ENCODE results near the gene C12orf76. TPM values are rescaled to one million over a fixed set of nuclear protein-coding genes. Genes with fewer than 3 reads are reported as not detected.
"Not testable (repeated sequence)": the region's sequence is repeated elsewhere in the genome, so short reads cannot be mapped to it uniquely, and the experiment has no call there.

Gene C12orf76
- total RNA-seq, 1 donor from 2014 or later = 25.2 TPM

GRCh38 chr12:110056643-110057042, 8.3 kb upstream of the C12orf76 start:
- Mint-ChIP-seq H3K4me3 (ENCODE audit: low read depth) (peak overlapping the region; percentile 17), H3K4me1 (ENCODE audit: low read depth) (peaks cover 52% of the 10 kb centered on the region), H3K27ac (peak overlapping the region; percentile 95), H3K36me3 (ENCODE audit: low read depth) (peaks cover 58% of the 10 kb centered on the region), H3K9me3 (peaks cover 16% of the 10 kb centered on the region)
- DNase-seq (ENCODE audit: low spot score); H3K27me3 Mint-ChIP-seq (ENCODE audit: low read depth): not testable (repeated sequence)
- intact Hi-C loops (cut with micrococcal nuclease) = loop anchor here (1.0 to 5.0 kb wide), 2 partner anchors 23 to 79 kb away; no protein-coding TSS in a partner anchor

GRCh38 chr12:110055375-110056352, 7.3 kb upstream of the C12orf76 start:
- intact Hi-C loops (cut with micrococcal nuclease) = loop anchor here (1.0 to 5.0 kb wide), 3 partner anchors 24 to 78 kb away; no protein-coding TSS in a partner anchor

DNA sequence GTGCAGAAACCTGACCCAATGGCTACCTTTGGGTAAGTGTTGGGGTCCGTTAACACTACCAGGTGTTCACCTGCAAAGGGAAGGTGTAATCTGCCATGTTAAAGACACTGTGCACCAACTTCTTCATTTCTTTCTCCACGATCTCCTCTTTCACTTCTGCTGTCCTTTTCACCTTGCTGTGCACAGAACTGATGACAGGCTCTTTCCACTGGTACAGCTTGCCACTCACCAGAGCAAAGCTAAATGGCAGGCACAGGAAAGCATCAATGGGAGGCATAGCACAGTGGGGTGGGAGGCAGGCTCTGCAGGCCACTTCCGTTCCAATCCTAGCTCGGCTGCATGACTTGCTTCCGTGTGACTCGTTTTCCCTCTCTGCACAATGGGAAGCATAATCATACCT, 2.6 kb upstream of the C12orf76 start:
- Mint-ChIP-seq H3K4me3 (ENCODE audit: low read depth) (no peak overlapping the region), H3K36me3 (ENCODE audit: low read depth) (peaks cover 26% of the 10 kb centered on the region), H3K4me1 (ENCODE audit: low read depth) (peaks cover 44% of the 10 kb centered on the region), H3K9me3 (no peaks in the 10 kb centered on the region), H3K27ac (no peak overlapping the region), H3K27me3 (ENCODE audit: low read depth) (no peaks in the 10 kb centered on the region)
- intact Hi-C loops (cut with micrococcal nuclease) = no loop called here
- DNase-seq (ENCODE audit: low spot score) = no peak

More at GRCh38 chr12:110055375-110056352, 7.3 kb upstream of the C12orf76 start:
- Mint-ChIP-seq H3K27ac (peak overlapping the region; percentile 95), H3K36me3 (ENCODE audit: low read depth) (peaks cover 53% of the 10 kb centered on the region), H3K4me1 (ENCODE audit: low read depth) (peaks cover 49% of the 10 kb centered on the region), H3K9me3 (peaks cover 16% of the 10 kb centered on the region)
- H3K27me3 Mint-ChIP-seq (ENCODE audit: low read depth); H3K4me3 Mint-ChIP-seq (ENCODE audit: low read depth); DNase-seq (ENCODE audit: low spot score): not testable (repeated sequence)

GRCh38 chr12:110049666-110050065, 1.3 kb upstream of the C12orf76 start:
- Mint-ChIP-seq H3K27ac (peak overlapping the region; percentile 96), H3K4me1 (ENCODE audit: low read depth) (peaks cover 36% of the 10 kb centered on the region), H3K36me3 (ENCODE audit: low read depth) (peaks cover 21% of the 10 kb centered on the region)
- intact Hi-C loops (cut with micrococcal nuclease) = loop anchor here (2.0 to 5.0 kb wide), 2 partner anchors 29 to 52 kb away; partner anchors contain the start of genes ANKRD13A and GIT2
- not testable (repeated sequence) for H3K4me3 Mint-ChIP-seq (ENCODE audit: low read depth); H3K27me3 Mint-ChIP-seq (ENCODE audit: low read depth); H3K9me3 Mint-ChIP-seq; DNase-seq (ENCODE audit: low spot score)

GRCh38 chr12:110049034-110049433, 712 bp upstream of the C12orf76 start:
- peaks cover 21% of the 10 kb centered on the region for H3K36me3 Mint-ChIP-seq (ENCODE audit: low read depth)
- not testable (repeated sequence) for H3K9me3 Mint-ChIP-seq; DNase-seq (ENCODE audit: low spot score); H3K27me3 Mint-ChIP-seq (ENCODE audit: low read depth)
- peak overlapping the region; percentile 96 for H3K27ac Mint-ChIP-seq
- H3K4me1 Mint-ChIP-seq (ENCODE audit: low read depth) = peaks cover 34% of the 10 kb centered on the region
- intact Hi-C loops (cut with micrococcal nuclease) = loop anchor here (2.0 to 5.0 kb wide), 2 partner anchors 30 to 52 kb away; partner anchors contain the start of genes ANKRD13A and GIT2
- H3K4me3 Mint-ChIP-seq (ENCODE audit: low read depth) = peak overlapping the region; percentile 89

GRCh38 chr12:110047297-110047940, 903 bp downstream of the C12orf76 start:
- peak overlapping the region; percentile 89 for H3K4me3 Mint-ChIP-seq (ENCODE audit: low read depth)
- no peak for DNase-seq (ENCODE audit: low spot score)
- peaks cover 42% of the 10 kb centered on the region for H3K4me1 Mint-ChIP-seq (ENCODE audit: low read depth)
- no peaks in the 10 kb centered on the region for H3K9me3 Mint-ChIP-seq
- H3K27ac Mint-ChIP-seq = peak overlapping the region; percentile 49
- H3K36me3 Mint-ChIP-seq (ENCODE audit: low read depth) = peaks cover 31% of the 10 kb centered on the region
- no peaks in the 10 kb centered on the region for H3K27me3 Mint-ChIP-seq (ENCODE audit: low read depth)
- intact Hi-C loops (cut with micrococcal nuclease) = loop anchor here (5.0 kb wide), 1 partner anchor 50 kb away; the partner anchor contains the start of genes ANKRD13A and GIT2

DNA sequence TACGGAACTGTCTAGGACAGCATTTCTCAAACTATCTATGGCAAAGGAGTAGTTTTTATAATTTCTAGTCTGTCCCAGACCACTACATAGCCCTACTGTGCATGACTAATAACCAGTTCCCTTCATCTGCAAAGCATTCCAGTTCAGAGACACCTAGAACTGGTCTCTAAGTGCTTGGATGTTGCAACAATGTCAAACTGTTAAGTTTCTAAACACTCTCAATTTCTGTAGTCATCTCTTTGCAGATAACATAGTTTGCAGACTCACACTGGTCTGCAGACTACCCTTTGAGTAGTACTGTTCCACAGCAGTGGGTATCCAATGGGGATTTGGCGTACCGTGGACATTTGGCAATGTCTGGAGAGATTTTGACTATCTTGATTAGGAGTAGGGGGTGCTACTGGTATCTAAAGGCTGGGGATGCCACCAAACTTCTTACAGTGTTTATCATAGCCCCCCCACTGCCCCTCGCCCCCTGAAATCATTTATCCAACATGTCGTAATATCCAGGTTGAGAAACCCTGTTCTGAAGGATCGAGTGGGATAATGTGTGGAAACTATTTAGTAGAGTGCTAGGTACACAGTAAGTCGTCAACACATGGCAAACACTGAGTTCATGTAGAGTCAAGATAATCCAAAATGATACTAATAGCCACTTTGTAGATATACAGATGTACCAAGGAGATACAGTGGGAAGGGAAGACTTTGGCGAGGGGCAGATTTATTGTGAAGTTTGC, 1.7 kb downstream of the C12orf76 start:
- intact Hi-C loops (cut with micrococcal nuclease) = loop anchor here (5.0 kb wide), 1 partner anchor 49 kb away; the partner anchor contains the start of genes ANKRD13A and GIT2
- Mint-ChIP-seq H3K9me3 (no peaks in the 10 kb centered on the region), H3K27ac (no peak overlapping the region), H3K27me3 (ENCODE audit: low read depth) (no peaks in the 10 kb centered on the region), H3K36me3 (ENCODE audit: low read depth) (peaks cover 39% of the 10 kb centered on the region), H3K4me1 (ENCODE audit: low read depth) (peaks cover 49% of the 10 kb centered on the region), H3K4me3 (ENCODE audit: low read depth) (peak overlapping the region; percentile 69)
- DNase-seq (ENCODE audit: low spot score) = no peak

DNA sequence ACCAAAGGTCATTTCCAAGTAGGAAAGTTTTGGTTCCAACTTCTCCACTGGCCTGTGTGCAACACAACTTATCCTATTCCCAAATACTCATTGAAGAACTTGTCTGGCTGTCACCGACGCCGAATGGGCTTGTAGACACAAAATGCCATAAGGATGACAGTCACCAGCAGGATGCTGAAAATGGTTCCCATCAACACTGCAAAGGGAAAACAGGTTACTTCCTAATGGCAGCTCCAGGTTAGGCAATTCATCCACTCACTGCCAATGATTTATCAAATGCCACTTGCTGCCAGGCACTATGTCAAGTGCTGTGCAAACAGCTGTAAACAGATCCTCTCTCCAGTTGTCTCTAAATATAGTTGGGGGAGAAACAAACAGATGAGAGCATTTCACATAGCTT, 6.1 kb downstream of the C12orf76 start:
- peaks cover 56% of the 10 kb centered on the region for H3K4me1 Mint-ChIP-seq (ENCODE audit: low read depth)
- no peaks in the 10 kb centered on the region for H3K9me3 Mint-ChIP-seq
- DNase-seq (ENCODE audit: low spot score) = no peak
- no peaks in the 10 kb centered on the region for H3K27me3 Mint-ChIP-seq (ENCODE audit: low read depth)
- H3K36me3 Mint-ChIP-seq (ENCODE audit: low read depth) = peaks cover 75% of the 10 kb centered on the region
- peak overlapping the region; percentile 83 for H3K27ac Mint-ChIP-seq
- intact Hi-C loops (cut with micrococcal nuclease) = no loop called here
- H3K4me3 Mint-ChIP-seq (ENCODE audit: low read depth) = no peak overlapping the region

DNA sequence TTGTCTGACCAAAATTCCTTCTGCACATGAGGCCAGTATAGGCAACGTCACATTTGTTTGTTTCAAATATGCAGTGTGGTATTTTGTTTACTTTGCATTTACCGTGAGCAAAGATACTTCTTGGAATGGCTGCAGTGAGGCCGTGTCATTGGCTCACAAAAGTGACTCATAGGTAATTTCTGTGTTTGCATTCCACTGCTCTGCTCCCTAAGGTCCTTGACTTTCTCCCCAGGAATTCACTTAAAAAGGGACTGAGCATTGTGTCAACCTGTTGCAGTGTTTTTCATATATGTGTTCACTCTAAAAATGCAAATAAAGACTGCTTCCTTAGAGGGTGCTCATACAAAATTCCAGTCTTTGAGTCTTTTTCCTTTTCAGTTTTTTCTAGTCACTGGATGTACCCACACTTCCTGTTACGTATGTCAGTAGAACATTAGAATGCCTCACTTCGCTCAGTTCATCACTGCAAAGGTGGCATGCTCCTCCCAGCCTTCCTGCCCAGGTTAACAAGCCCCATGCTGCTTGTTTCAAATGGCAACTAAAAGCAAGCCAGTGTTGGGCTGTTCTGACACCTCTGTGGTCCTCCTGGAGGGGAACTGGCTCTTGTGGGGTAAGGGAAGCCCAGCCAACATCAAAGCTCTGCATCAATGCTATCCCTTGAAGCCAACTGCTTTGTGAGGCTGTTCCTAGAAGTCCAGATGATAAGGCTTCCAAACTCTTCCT, 9.1 kb downstream of the C12orf76 start:
- H3K4me3 Mint-ChIP-seq (ENCODE audit: low read depth) = no peak overlapping the region
- H3K36me3 Mint-ChIP-seq (ENCODE audit: low read depth) = peaks cover 82% of the 10 kb centered on the region
- no peak for DNase-seq (ENCODE audit: low spot score)
- H3K9me3 Mint-ChIP-seq = no peaks in the 10 kb centered on the region
- peak overlapping the region; percentile 92 for H3K27ac Mint-ChIP-seq
- peaks cover 49% of the 10 kb centered on the region for H3K4me1 Mint-ChIP-seq (ENCODE audit: low read depth)
- H3K27me3 Mint-ChIP-seq (ENCODE audit: low read depth) = no peaks in the 10 kb centered on the region
- intact Hi-C loops (cut with micrococcal nuclease) = loop anchor here (5.0 kb wide), 1 partner anchor 37 kb away; no protein-coding TSS in a partner anchor

- peak overlapping the region; percentile 92 for H3K27ac Mint-ChIP-seq
- no peaks in the 10 kb centered on the region for H3K27me3 Mint-ChIP-seq (ENCODE audit: low read depth)
- H3K4me1 Mint-ChIP-seq (ENCODE audit: low read depth) = peaks cover 46% of the 10 kb centered on the region
- H3K9me3 Mint-ChIP-seq = no peaks in the 10 kb centered on the region
- intact Hi-C loops (cut with micrococcal nuclease) = loop anchor here (5.0 kb wide), 1 partner anchor 36 kb away; no protein-coding TSS in a partner anchor
- H3K4me3 Mint-ChIP-seq (ENCODE audit: low read depth) = no peak overlapping the region
- DNase-seq (ENCODE audit: low spot score) = no peak
- H3K36me3 Mint-ChIP-seq (ENCODE audit: low read depth) = peaks cover 81% of the 10 kb centered on the region
Observed at GRCh38 chr12:110038741-110039084, 9.6 kb downstream of the C12orf76 start.

- Mint-ChIP-seq H3K27me3 (ENCODE audit: low read depth) (no peaks in the 10 kb centered on the region), H3K4me3 (ENCODE audit: low read depth) (no peak overlapping the region), H3K4me1 (ENCODE audit: low read depth) (peaks cover 38% of the 10 kb centered on the region), H3K27ac (no peak overlapping the region), H3K9me3 (no peaks in the 10 kb centered on the region), H3K36me3 (ENCODE audit: low read depth) (peaks cover 81% of the 10 kb centered on the region)
- no peak for DNase-seq (ENCODE audit: low spot score)
- intact Hi-C loops (cut with micrococcal nuclease) = loop anchor here (5.0 kb wide), 1 partner anchor 35 kb away; no protein-coding TSS in a partner anchor
Observed at GRCh38 chr12:110037315-110037714, 11.0 kb downstream of the C12orf76 start.

Data from activated T-helper 2 cell treated with anti-CD3 and anti-CD28 coated beads, Interferon-gamma antibody, Interleukin-2, Interleukin-4, amounts not matched to agents 10 μg/mL and 5 μg/mL and 100 μg/mL, durations not matched to agents 14 hours and 24 hours and 36 hours (primary cell).